Measurements from ENCODE around the gene YIF1B. TPM values are rescaled to one million over a fixed set of nuclear protein-coding genes. Genes with fewer than 3 reads are reported as not detected.
A peak's percentile ranks its signal among the peaks of the same experiment; 100 is the strongest.

YIF1B gene
- total RNA-seq, 1 experiment from 2014 or later, result 49.2 TPM

GRCh38 chr19:38298821-38299680 lies 16.7 kb downstream of the YIF1B start:
- peaks cover 18% of the 10 kb centered on the region for H3K36me3 Mint-ChIP-seq (ENCODE audit: insufficient read depth, unreplicated experiment)
- no peak overlapping the region for H3K27ac Mint-ChIP-seq (ENCODE audit: low read depth, unreplicated experiment)
- POLR2A ChIA-PET, result interaction anchor here (0.6 to 0.9 kb wide), 2 partner anchors 18 to 22 kb away, joined by 3 read pairs; no protein-coding TSS in a partner anchor
- CTCF ChIA-PET, result interaction anchor here (0.9 kb wide), 1 partner anchor 62 kb away, joined by 4 read pairs; no protein-coding TSS in a partner anchor
- no peak overlapping the region for H3K4me3 Mint-ChIP-seq (ENCODE audit: unreplicated experiment)
- BruUV-seq (replicated peaks), result no TSS peak
- intact Hi-C loops (cut with micrococcal nuclease), result no loop called here
- no peaks in the 10 kb centered on the region for H3K9me3 Mint-ChIP-seq (ENCODE audit: unreplicated experiment)
- DNase-seq (ENCODE audit: unreplicated experiment), result no peak
- peaks cover 19% of the 10 kb centered on the region for H3K4me1 Mint-ChIP-seq (ENCODE audit: insufficient read depth, unreplicated experiment)
- no peaks in the 10 kb centered on the region for H3K27me3 Mint-ChIP-seq (ENCODE audit: insufficient read depth, unreplicated experiment)
- no peak for TF ChIP-seq CTCF (IDR thresholded peaks at IDR 0.05; ENCODE audit: unreplicated experiment)

GRCh38 chr19:38294090-38294489 lies 21.7 kb downstream of the YIF1B start:
- DNase-seq (ENCODE audit: unreplicated experiment), result no peak
- ChIA-PET POLR2A (interaction anchor here (1.2 to 1.7 kb wide), 3 partner anchors 10 to 18 kb away, joined by 3 to 10 read pairs (median 6); partner anchors contain the start of gene C19orf33), CTCF (interaction anchor here (0.6 to 1.0 kb wide), 4 partner anchors 10 to 481 kb away, joined by 3 to 5 read pairs (median 4); partner anchors contain the start of genes C19orf33 and CATSPERG)
- Mint-ChIP-seq H3K27ac (ENCODE audit: low read depth, unreplicated experiment) (no peak overlapping the region), H3K27me3 (ENCODE audit: insufficient read depth, unreplicated experiment) (no peaks in the 10 kb centered on the region), H3K4me3 (ENCODE audit: unreplicated experiment) (no peak overlapping the region), H3K4me1 (ENCODE audit: insufficient read depth, unreplicated experiment) (peaks cover 21% of the 10 kb centered on the region), H3K36me3 (ENCODE audit: insufficient read depth, unreplicated experiment) (peaks cover 58% of the 10 kb centered on the region), H3K9me3 (ENCODE audit: unreplicated experiment) (no peaks in the 10 kb centered on the region)
- intact Hi-C loops (cut with micrococcal nuclease), result no loop called here
- no peak for TF ChIP-seq CTCF (IDR thresholded peaks at IDR 0.05; ENCODE audit: unreplicated experiment)
- BruUV-seq (replicated peaks), result no TSS peak

- POLR2A ChIA-PET, result interaction anchor here (0.6 to 1.2 kb wide), 2 partner anchors 19 to 23 kb away, joined by 4 to 6 read pairs; no protein-coding TSS in a partner anchor
- Mint-ChIP-seq H3K27me3 (ENCODE audit: insufficient read depth, unreplicated experiment) (no peaks in the 10 kb centered on the region), H3K4me1 (ENCODE audit: insufficient read depth, unreplicated experiment) (peaks cover 21% of the 10 kb centered on the region), H3K4me3 (ENCODE audit: unreplicated experiment) (no peak overlapping the region), H3K27ac (ENCODE audit: low read depth, unreplicated experiment) (no peak overlapping the region), H3K9me3 (ENCODE audit: unreplicated experiment) (no peaks in the 10 kb centered on the region), H3K36me3 (ENCODE audit: insufficient read depth, unreplicated experiment) (peaks cover 66% of the 10 kb centered on the region)
- BruUV-seq (replicated peaks), result no TSS peak
- DNase-seq (ENCODE audit: unreplicated experiment), result no peak
- intact Hi-C loops (cut with micrococcal nuclease), result no loop called here
- CTCF ChIA-PET, result no interaction called here
- no peak for TF ChIP-seq CTCF (IDR thresholded peaks at IDR 0.05; ENCODE audit: unreplicated experiment)
Measured at GRCh38 chr19:38293281-38293680, 22.5 kb downstream of the YIF1B start.

- ChIA-PET CTCF (interaction anchor here (0.5 to 1.1 kb wide), 4 partner anchors 10 to 72 kb away, joined by 3 read pairs; no protein-coding TSS in a partner anchor), POLR2A (interaction anchor here (1.0 to 3.4 kb wide), 2 partner anchors 14 to 25 kb away, joined by 3 to 18 read pairs; no protein-coding TSS in a partner anchor)
- intact Hi-C loops (cut with micrococcal nuclease), result no loop called here
- BruUV-seq (replicated peaks), result TSS peak; percentile 75
- Mint-ChIP-seq H3K27me3 (ENCODE audit: insufficient read depth, unreplicated experiment) (no peaks in the 10 kb centered on the region), H3K36me3 (ENCODE audit: insufficient read depth, unreplicated experiment) (peaks cover 73% of the 10 kb centered on the region), H3K4me3 (ENCODE audit: unreplicated experiment) (no peak overlapping the region), H3K9me3 (ENCODE audit: unreplicated experiment) (no peaks in the 10 kb centered on the region), H3K4me1 (ENCODE audit: insufficient read depth, unreplicated experiment) (peaks cover 21% of the 10 kb centered on the region), H3K27ac (ENCODE audit: low read depth, unreplicated experiment) (no peak overlapping the region)
- no peak for DNase-seq (ENCODE audit: unreplicated experiment)
- no peak for TF ChIP-seq CTCF (IDR thresholded peaks at IDR 0.05; ENCODE audit: unreplicated experiment)
Measured at GRCh38 chr19:38291855-38292254, 23.9 kb downstream of the YIF1B start.

All from MCF 10A (cell line).